Trophoblast cell (in vitro differentiated cells and primary cell): ENCODE measurements around the gene PROC.

ENCODE experiments used
- DNase-seq, 2 donors: peaks; one replicate each; pipeline ENCODE4 v3.0.0-alpha.2; 2016
- H2AFZ ChIP-seq: 2 replicates; pipeline ENCODE4 v1.6.1; 2013; ENCODE audit warnings: low read length, moderate library complexity, mild to moderate bottlenecking; ENCODE audit not compliant: insufficient read depth, poor library complexity
- H2AK5ac ChIP-seq: 2 replicates; pipeline ENCODE4 v1.6.1; 2013; ENCODE audit warnings: mild to moderate bottlenecking, low read length
- H2BK120ac ChIP-seq: 2 replicates; pipeline ENCODE4 v1.6.1; 2013; ENCODE audit warnings: low read length, mild to moderate bottlenecking, moderate library complexity; ENCODE audit not compliant: insufficient read depth, poor library complexity
- H2BK12ac ChIP-seq: 2 replicates; pipeline ENCODE4 v1.6.1; 2013; ENCODE audit warnings: mild to moderate bottlenecking, low read length, moderate library complexity
- H2BK5ac ChIP-seq: 2 replicates; pipeline ENCODE4 v1.6.1; 2013; ENCODE audit warnings: low read length, low read depth, moderate library complexity, mild to moderate bottlenecking; ENCODE audit not compliant: poor library complexity
- H3K14ac ChIP-seq: 2 replicates; pipeline ENCODE4 v1.6.1; 2013; ENCODE audit warnings: mild to moderate bottlenecking, low read length
- H3K18ac ChIP-seq: 2 replicates; pipeline ENCODE4 v1.6.1; 2013; ENCODE audit warnings: mild to moderate bottlenecking, low read length
- H3K23ac ChIP-seq: 2 replicates; pipeline ENCODE4 v1.6.1; 2013; ENCODE audit warnings: low read length
- H3K27ac ChIP-seq: 2 replicates; pipeline ENCODE4 v1.5.1; 2013; ENCODE audit warnings: low read depth, mild to moderate bottlenecking, inconsistent platforms, low read length, moderate library complexity
- H3K27me3 ChIP-seq: 2 replicates; pipeline ENCODE4 v1.6.1; 2013; ENCODE audit warnings: inconsistent platforms, mild to moderate bottlenecking, low read length, moderate library complexity; ENCODE audit not compliant: insufficient read depth
- H3K36me3 ChIP-seq, 2 experiments: 1 replicate in 1 of 2; 2 replicates in 1 of 2; pipeline ENCODE4 v1.6.1; 2013; ENCODE audit warnings: low read length in 2 of 2, mild to moderate bottlenecking in 2 of 2, moderate library complexity in 1 of 2; ENCODE audit not compliant: insufficient read depth in 2 of 2, control insufficient read depth in 1 of 2
- H3K4ac ChIP-seq: 2 replicates; pipeline ENCODE4 v1.6.1; 2013; ENCODE audit warnings: low read depth, mild to moderate bottlenecking, low read length, moderate library complexity
- H3K4me1 ChIP-seq, 2 experiments: 1 replicate in 1 of 2; 2 replicates in 1 of 2; pipeline ENCODE4 v1.6.1; 2013; ENCODE audit warnings: low read length in 2 of 2, mild to moderate bottlenecking in 2 of 2, moderate library complexity in 1 of 2; ENCODE audit not compliant: insufficient read depth in 2 of 2, control insufficient read depth in 1 of 2
- H3K4me2 ChIP-seq: 2 replicates; pipeline ENCODE4 v1.6.1; 2013; ENCODE audit warnings: inconsistent platforms, mild to moderate bottlenecking, low read length, moderate library complexity
- H3K4me3 ChIP-seq: 2 replicates; pipeline ENCODE4 v1.5.1; 2013; ENCODE audit warnings: mild to moderate bottlenecking, low read depth, low read length, inconsistent platforms
- H3K79me1 ChIP-seq: one replicate; pipeline ENCODE4 v1.6.1; 2013; ENCODE audit warnings: low read length
- H3K79me2 ChIP-seq: 2 replicates; pipeline ENCODE4 v1.6.1; 2013; ENCODE audit warnings: low read length, mild to moderate bottlenecking; ENCODE audit not compliant: control insufficient read depth, insufficient read depth, poor library complexity
- H3K9ac ChIP-seq: 2 replicates; pipeline ENCODE4 v1.6.1; 2013; ENCODE audit warnings: mild to moderate bottlenecking, low read length
- H3K9me3 ChIP-seq: 2 replicates; pipeline ENCODE4 v1.6.1; 2013; ENCODE audit warnings: low read depth, mild to moderate bottlenecking, control low read depth, inconsistent platforms, low read length; ENCODE audit not compliant: insufficient read depth
- H4K12ac ChIP-seq: 2 replicates; pipeline ENCODE4 v1.6.1; 2013; ENCODE audit warnings: low read depth, mild to moderate bottlenecking, low read length, moderate library complexity
- H4K8ac ChIP-seq: 2 replicates; pipeline ENCODE4 v1.6.1; 2013; ENCODE audit warnings: low read depth, mild to moderate bottlenecking, low read length, moderate library complexity
- H4K91ac ChIP-seq: one replicate; pipeline ENCODE4 v1.6.1; 2013; ENCODE audit warnings: low read depth, mild to moderate bottlenecking, low read length, moderate library complexity
- WGBS: extraction: QIAGEN DNeasy Blood & Tissue Kit; methylation state at CpG from one replicate; pipeline ENCODE4 v1.1.7; 2013; ENCODE audit warnings: missing lambda C conversion rate; ENCODE audit not compliant: insufficient read length, insufficient coverage; ENCODE audit errors: extremely low coverage; 5-methylcytosine and 5-hydroxymethylcytosine counted together

Gene PROC

GRCh38 chr2:127426501-127427354 lies 8.5 kb downstream of the PROC start:
- Histone ChIP-seq H2BK12ac (no peak overlapping the region), H3K18ac (no peak overlapping the region), H3K14ac (no peak overlapping the region), H2AK5ac (no peak overlapping the region), H3K23ac (no peak overlapping the region), H3K4me3 (no peak overlapping the region), H4K91ac (no peak overlapping the region), H4K12ac (no peak overlapping the region), H3K4me2 (no peak overlapping the region), H3K9me3 (peaks cover 6% of the 10 kb centered on the region), H4K8ac (no peak overlapping the region), H3K36me3 (no peaks in the 10 kb centered on the region), H2AFZ (no peak overlapping the region), H3K9ac (no peak overlapping the region), H2BK5ac (no peak overlapping the region), H3K4me1 (peaks cover 8 to 10% of the 10 kb centered on the region in 2 experiments), H3K27me3 (peaks cover 17% of the 10 kb centered on the region), H2BK120ac (no peak overlapping the region), H3K27ac (no peak overlapping the region), H3K79me1 (no peaks in the 10 kb centered on the region), H3K79me2 (no peaks in the 10 kb centered on the region), H3K4ac (no peak overlapping the region)
- no CpG with 5 or more reads among the region's 10 CpGs for WGBS
- DNase-seq = no peak

GRCh38 chr2:127427376-127428056 lies 9.3 kb downstream of the PROC start:
- Histone ChIP-seq H3K9ac (no peak overlapping the region), H2AFZ (no peak overlapping the region), H3K9me3 (peaks cover 6% of the 10 kb centered on the region), H3K4me1 (peaks cover 8 to 10% of the 10 kb centered on the region in 2 experiments), H3K79me2 (no peaks in the 10 kb centered on the region), H2BK5ac (no peak overlapping the region), H3K79me1 (no peaks in the 10 kb centered on the region), H3K23ac (no peak overlapping the region), H3K36me3 (no peaks in the 10 kb centered on the region), H4K91ac (no peak overlapping the region), H3K27me3 (peaks cover 11% of the 10 kb centered on the region), H3K4ac (no peak overlapping the region), H3K27ac (no peak overlapping the region), H3K4me2 (no peak overlapping the region), H4K12ac (no peak overlapping the region), H2BK120ac (no peak overlapping the region), H3K18ac (no peak overlapping the region), H3K14ac (no peak overlapping the region), H4K8ac (no peak overlapping the region), H2AK5ac (no peak overlapping the region), H2BK12ac (no peak overlapping the region), H3K4me3 (no peak overlapping the region)
- no CpG with 5 or more reads among the region's 7 CpGs for WGBS
- DNase-seq = no peak

DNA sequence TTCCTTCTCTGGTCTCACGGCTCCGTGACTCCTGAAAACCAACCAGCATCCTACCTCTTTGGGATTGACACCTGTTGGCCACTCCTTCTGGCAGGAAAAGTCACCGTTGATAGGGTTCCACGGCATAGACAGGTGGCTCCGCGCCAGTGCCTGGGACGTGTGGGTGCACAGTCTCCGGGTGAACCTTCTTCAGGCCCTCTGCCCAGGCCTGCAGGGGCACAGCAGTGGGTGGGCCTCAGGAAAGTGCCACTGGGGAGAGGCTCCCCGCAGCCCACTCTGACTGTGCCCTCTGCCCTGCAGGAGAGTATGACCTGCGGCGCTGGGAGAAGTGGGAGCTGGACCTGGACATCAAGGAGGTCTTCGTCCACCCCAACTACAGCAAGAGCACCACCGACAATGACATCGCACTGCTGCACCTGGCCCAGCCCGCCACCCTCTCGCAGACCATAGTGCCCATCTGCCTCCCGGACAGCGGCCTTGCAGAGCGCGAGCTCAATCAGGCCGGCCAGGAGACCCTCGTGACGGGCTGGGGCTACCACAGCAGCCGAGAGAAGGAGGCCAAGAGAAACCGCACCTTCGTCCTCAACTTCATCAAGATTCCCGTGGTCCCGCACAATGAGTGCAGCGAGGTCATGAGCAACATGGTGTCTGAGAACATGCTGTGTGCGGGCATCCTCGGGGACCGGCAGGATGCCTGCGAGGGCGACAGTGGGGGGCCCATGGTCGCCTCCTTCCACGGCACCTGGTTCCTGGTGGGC lies 10.0 kb downstream of the PROC start:
- Histone ChIP-seq H3K14ac (no peak overlapping the region), H3K36me3 (no peaks in the 10 kb centered on the region), H3K23ac (no peak overlapping the region), H4K8ac (no peak overlapping the region), H3K18ac (no peak overlapping the region), H2AK5ac (no peak overlapping the region), H3K4me1 (peaks cover 5 to 7% of the 10 kb centered on the region in 2 experiments), H4K91ac (no peak overlapping the region), H3K4ac (no peak overlapping the region), H3K9ac (no peak overlapping the region), H3K79me1 (no peaks in the 10 kb centered on the region), H4K12ac (no peak overlapping the region), H3K9me3 (peaks cover 5% of the 10 kb centered on the region), H2BK120ac (no peak overlapping the region), H3K27me3 (peaks cover 4% of the 10 kb centered on the region), H3K27ac (no peak overlapping the region), H3K79me2 (no peaks in the 10 kb centered on the region), H2AFZ (no peak overlapping the region), H3K4me3 (no peak overlapping the region), H2BK12ac (no peak overlapping the region), H2BK5ac (no peak overlapping the region), H3K4me2 (no peak overlapping the region)
- DNase-seq = no peak
- WGBS = no CpG with 5 or more reads among the region's 36 CpGs

- Histone ChIP-seq H4K12ac (no peak overlapping the region), H3K9me3 (peaks cover 1% of the 10 kb centered on the region), H3K14ac (no peak overlapping the region), H3K27ac (no peak overlapping the region), H2BK120ac (no peak overlapping the region), H3K4me2 (no peak overlapping the region), H3K27me3 (no peaks in the 10 kb centered on the region), H3K18ac (no peak overlapping the region), H3K79me2 (no peaks in the 10 kb centered on the region), H2BK12ac (no peak overlapping the region), H4K91ac (no peak overlapping the region), H3K4me3 (no peak overlapping the region), H2AFZ (no peak overlapping the region), H3K23ac (no peak overlapping the region), H3K36me3 (no peaks in the 10 kb centered on the region), H3K79me1 (no peaks in the 10 kb centered on the region), H4K8ac (no peak overlapping the region), H3K4me1 (peaks cover 2 to 4% of the 10 kb centered on the region in 2 experiments), H3K9ac (no peak overlapping the region), H2AK5ac (no peak overlapping the region), H2BK5ac (no peak overlapping the region), H3K4ac (no peak overlapping the region)
- WGBS = no CpG with 5 or more reads among the region's 6 CpGs
- no peak for DNase-seq
These were observed 10.5 kb downstream of the PROC start for GRCh38 chr2:127428815-127429109.
